Stimulated activated naive CD8-positive, alpha-beta T cell treated with anti-CD3 and anti-CD28 coated beads, Interleukin-15, amount 100 ng/mL, for 72 hours (primary cell): ENCODE data around the gene GSX2.

ENCODE experiments used
- ATAC-seq: fragments of 150-1000 bp; cut with Tn5 transposase; 2 replicates; pipeline ENCODE4 v1.10.0; 2021; ENCODE audit warnings: mild to moderate bottlenecking, moderate library complexity
- DNase-seq, 2 donors: peaks; one replicate each; pipeline ENCODE4 v3.0.0; 2021 to 2022
- H3K27ac Mint-ChIP-seq, 2 donors: one replicate each; pipeline ENCODE4 v1.8.0; 2022; ENCODE audit warnings: mild to moderate bottlenecking in 2 of 2, mixed read lengths in 2 of 2, moderate library complexity in 2 of 2
- H3K27me3 Mint-ChIP-seq: one replicate; pipeline ENCODE4 v1.8.0; 2022; ENCODE audit warnings: mixed read lengths
- H3K4me1 Mint-ChIP-seq: one replicate; pipeline ENCODE4 v1.8.0; 2022; ENCODE audit warnings: mild to moderate bottlenecking, mixed read lengths
- H3K4me3 Mint-ChIP-seq, 2 donors: one replicate each; pipeline ENCODE4 v1.8.0; 2022; ENCODE audit warnings: mild to moderate bottlenecking in 2 of 2, mixed read lengths in 2 of 2, moderate library complexity in 1 of 2
- H3K9me3 Mint-ChIP-seq, 2 donors: one replicate each; pipeline ENCODE4 v1.8.0; 2022; ENCODE audit warnings: mixed read lengths in 2 of 2

The GSX2 gene

DNA sequence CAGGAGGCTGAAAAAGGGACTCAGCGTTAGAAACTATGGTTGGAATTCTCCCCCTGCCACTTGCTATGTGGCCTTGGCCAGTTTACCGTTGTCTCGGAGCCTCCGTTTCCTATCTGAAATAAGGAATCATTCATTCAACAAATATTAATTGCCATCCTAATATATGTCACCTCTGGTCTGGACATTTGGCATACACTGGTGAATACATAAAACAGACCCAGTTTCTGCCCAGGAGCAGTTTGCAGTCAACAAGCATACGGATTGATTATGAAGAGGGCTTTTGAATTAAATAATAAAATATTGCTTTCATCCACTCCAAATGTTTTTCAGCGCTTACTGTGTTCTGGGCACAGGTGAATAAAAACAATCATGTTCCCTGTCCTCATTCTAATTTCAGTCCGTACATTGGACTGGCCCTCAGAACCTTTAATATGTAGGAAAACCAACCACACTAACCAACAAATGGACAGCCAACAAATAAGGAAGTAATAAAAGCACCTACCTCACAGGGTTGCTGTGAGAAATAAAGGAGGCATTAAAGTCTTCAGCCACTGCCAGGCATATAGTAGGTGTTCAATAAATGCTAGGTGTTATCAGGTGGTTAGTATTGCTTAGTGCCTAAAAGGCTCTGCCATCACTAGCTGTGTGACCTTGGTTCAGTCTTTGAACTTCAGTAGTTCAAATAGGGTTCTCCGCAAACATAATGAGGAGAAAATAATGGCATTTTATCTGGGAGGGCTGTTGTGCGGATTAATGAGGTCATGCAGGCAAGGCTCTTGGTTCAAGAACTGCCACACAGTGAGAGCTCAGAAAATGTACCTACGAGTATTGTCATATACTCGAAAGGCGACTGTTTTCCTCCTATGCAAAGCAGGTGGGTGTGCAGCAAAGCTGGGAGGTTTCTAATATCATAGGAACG lies 7.3 kb upstream of the GSX2 start:
- DNase-seq: no peak
- Mint-ChIP-seq H3K4me1 (peaks cover 52% of the 10 kb centered on the region), H3K27me3 (peaks cover 78% of the 10 kb centered on the region), H3K4me3 (peak overlapping the region; percentile 85 to 93), H3K27ac (no peak overlapping the region), H3K9me3 (no peaks in the 10 kb centered on the region)
- ATAC-seq: no peak

DNA sequence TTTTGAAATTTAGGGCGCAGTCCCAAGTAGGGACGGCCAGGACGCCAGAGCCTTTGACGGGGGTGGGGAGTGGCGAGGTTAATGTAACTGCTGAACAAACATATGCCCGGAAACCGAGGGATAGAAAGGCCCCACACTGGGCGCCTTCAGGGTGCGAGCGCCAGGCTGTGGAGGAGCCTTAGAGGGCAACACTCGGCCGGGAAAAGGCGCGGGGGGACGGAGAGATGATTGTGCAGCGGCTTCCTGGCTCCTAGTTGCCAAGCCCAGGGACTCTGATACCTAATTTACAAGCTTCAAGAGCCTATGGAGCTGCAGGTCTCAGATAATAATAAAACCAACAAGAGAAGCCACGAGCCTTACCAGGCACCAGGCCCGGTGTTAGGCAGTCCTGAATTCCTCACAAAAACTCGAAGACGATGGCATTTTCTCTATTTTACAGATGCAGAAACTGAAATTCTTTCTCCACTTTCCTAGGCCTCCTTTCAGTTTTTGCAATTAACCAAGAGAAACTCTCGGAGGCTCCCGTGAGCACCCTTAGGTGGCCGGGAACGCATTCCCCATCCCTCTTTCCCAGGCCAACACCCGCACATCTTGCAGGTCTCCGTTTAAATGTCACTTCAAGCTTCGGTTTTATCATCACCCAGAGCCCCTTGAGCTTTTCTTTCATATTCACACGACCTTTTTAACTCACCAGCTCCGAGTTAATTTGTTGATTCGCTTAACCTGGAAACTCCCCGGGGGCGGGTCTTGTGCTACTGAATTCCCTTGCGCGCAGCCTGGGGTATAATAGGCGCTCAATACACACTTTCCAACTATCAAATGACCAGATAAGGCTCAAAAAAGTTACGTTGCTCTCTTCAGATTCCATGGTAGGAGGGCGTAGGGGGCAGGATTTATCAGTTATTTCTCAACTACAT lies 6.4 kb upstream of the GSX2 start:
- ATAC-seq: peak; percentile 33
- Mint-ChIP-seq H3K27me3 (peaks cover 82% of the 10 kb centered on the region), H3K4me1 (peaks cover 60% of the 10 kb centered on the region), H3K9me3 (no peaks in the 10 kb centered on the region), H3K4me3 (peak overlapping the region; percentile 82 to 85), H3K27ac (no peak overlapping the region)
- DNase-seq: no peak

DNA sequence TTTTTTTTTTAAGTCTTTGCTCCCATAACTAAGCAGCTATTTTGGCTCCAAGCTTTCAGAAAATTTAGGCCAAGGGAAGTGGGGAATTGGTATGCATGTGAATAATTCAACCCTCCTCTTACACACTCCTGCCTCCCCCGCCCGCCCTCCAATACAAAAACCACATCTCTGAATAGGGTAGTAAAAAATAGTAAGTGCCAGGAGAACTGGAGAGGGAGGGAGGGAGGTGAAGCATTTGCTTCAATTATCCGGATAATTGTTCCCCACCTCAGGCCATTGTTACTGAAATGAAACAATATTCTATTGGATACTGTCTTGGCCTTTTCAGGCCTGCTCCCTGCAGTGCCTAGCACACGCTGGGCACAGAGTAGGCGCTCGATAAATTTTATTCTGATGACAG lies 5.5 kb upstream of the GSX2 start:
- peaks cover 86% of the 10 kb centered on the region for H3K27me3 Mint-ChIP-seq
- H3K9me3 Mint-ChIP-seq: no peaks in the 10 kb centered on the region
- DNase-seq (no peak), ATAC-seq (no peak)
- no peak overlapping the region for H3K27ac Mint-ChIP-seq
- H3K4me3 Mint-ChIP-seq: no peak overlapping the region
- peaks cover 69% of the 10 kb centered on the region for H3K4me1 Mint-ChIP-seq

DNA sequence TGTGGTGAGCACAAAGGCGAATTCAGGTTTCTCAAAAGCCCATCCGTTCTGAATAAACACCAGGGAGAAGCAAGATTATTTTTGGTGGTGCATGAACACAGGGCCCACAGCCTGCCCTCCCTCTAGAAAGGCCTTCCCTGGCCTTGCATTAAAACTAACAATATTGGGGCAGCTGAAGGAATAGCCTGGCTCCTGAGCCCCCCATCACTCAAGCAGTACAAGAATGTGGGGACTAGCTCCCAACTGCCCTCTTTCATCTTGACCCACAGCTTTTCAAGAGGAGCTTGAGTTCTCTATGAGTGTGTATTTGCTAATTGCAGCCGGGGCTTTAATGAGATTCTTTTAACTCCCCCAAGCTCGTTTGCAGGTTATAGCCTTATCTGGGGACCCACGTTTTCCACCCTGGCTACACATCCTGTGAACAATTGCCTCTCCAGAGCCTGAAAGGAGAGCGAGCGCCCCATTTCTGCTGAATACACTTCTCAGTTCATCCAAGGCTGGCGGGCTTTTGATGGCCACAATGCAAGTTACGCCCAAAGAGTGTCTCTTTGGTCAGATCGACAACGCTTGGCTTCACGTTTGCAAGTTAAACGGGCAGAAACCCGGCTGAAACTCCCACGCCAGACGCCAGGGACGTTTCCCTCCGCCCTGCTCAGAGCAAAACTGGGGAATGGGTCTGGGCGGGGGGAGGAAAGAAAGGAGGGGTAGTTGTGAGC lies 4.7 kb upstream of the GSX2 start:
- ATAC-seq: no peak
- Mint-ChIP-seq H3K4me3 (no peak overlapping the region), H3K27me3 (peaks cover 94% of the 10 kb centered on the region), H3K27ac (no peak overlapping the region), H3K9me3 (no peaks in the 10 kb centered on the region), H3K4me1 (peaks cover 71% of the 10 kb centered on the region)
- no peak for DNase-seq

DNA sequence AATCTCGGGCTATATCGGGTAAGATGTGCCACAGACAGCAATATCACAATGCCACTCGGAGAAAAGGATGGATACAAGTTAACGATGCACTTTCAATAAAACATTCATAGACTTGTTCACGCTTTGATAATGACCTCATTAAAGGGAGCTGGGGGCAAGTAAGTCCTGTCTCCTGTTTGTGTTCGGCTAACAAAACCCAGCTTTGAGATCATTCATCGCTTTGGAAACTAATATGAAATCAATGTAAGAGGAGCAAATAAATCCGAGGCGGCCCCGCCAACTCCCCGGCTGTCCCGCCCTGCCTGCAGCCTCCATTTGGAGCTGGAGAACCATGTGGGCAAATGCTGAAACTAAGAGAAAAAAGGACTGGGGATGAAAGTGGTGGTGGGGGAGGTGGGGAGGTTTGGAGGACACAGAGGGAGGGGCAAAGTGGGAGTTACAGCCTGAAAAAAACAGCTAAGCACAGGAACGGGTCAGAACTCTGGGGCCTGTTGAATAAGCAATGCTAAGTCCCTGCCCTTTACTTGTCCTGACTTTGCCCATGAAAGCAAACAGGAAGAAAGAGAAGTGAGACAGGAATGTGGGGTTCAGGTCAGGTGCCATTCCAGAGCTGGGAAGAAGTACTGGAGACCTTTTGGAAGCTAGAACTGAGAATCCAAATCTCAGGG lies 3.5 kb upstream of the GSX2 start:
- peaks cover 73% of the 10 kb centered on the region for H3K4me1 Mint-ChIP-seq
- H3K27ac Mint-ChIP-seq: no peak overlapping the region
- ATAC-seq (no peak), DNase-seq (no peak)
- H3K4me3 Mint-ChIP-seq: no peak overlapping the region
- H3K9me3 Mint-ChIP-seq: no peaks in the 10 kb centered on the region
- peaks cover 100% of the 10 kb centered on the region for H3K27me3 Mint-ChIP-seq

DNA sequence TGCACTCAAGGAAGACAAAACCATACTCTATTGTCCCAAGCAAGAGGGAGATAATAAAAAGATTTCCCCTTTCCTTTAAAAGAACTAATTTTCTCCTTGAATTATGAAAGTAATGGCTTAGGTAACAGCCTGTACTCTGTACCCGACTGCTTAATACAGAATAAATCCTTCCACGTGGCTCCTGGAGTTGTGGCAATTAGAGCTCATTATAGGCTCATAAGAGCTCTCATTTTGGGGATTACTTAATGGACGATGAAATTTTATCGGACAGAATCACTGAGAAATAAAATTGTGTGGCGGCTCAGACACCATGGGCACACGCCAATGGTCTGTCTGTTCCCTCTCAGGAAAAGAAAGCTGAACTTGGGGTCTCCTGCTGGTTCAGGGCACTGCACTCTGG lies 2.8 kb upstream of the GSX2 start:
- no peak overlapping the region for H3K4me3 Mint-ChIP-seq
- no peak overlapping the region for H3K27ac Mint-ChIP-seq
- no peak for ATAC-seq
- H3K27me3 Mint-ChIP-seq: peaks cover 99% of the 10 kb centered on the region
- DNase-seq: no peak
- H3K4me1 Mint-ChIP-seq: peaks cover 72% of the 10 kb centered on the region
- no peaks in the 10 kb centered on the region for H3K9me3 Mint-ChIP-seq

DNA sequence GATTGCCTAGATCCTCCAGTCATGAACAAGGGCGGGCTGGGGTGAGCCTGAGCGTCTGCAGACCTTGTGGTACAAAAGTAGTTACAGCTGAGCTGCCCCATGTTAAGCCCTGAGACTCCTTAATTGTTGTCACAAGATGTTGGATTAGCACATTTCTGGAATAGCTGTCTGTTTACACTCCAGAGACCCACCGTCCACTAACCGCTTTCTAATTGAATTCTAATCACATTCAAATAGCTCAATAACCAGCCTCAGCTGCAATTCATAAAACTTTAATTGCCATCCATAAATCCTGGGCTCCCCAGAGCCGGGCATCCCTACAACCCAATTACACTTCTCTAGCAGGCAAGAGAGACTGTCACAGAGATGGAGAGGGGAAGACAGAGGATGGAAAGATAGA lies 1.6 kb upstream of the GSX2 start:
- no peak overlapping the region for H3K27ac Mint-ChIP-seq
- H3K9me3 Mint-ChIP-seq: no peaks in the 10 kb centered on the region
- ATAC-seq (no peak), DNase-seq (no peak)
- H3K4me3 Mint-ChIP-seq: peak overlapping the region in 1 of 2 donors; percentile 82
- peaks cover 74% of the 10 kb centered on the region for H3K4me1 Mint-ChIP-seq
- peaks cover 99% of the 10 kb centered on the region for H3K27me3 Mint-ChIP-seq

DNA sequence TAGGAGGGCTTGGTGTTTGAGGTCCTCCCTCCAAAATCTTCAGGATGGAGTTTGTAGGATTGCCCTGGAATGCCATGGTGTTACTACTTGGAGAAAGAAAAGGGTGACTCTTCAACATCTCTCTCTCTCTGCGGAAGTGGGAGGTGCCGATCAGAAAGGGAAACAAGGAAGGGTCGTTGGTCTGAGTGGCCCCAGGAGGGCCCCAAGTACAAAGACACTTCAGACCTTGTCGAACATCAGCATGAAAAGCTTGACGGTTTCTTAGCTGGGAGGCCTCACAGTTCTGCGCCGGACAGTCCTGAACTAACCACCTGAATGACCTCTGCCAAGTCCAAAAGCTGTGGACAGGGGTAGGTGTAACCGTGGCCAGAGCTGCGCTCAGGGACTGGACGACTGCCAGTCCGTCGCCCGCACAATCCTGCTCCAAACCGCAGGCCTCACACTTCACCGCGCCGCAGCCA lies 646 bp upstream of the GSX2 start:
- H3K4me1 Mint-ChIP-seq: peaks cover 74% of the 10 kb centered on the region
- no peak overlapping the region for H3K27ac Mint-ChIP-seq
- ATAC-seq (no peak), DNase-seq (no peak)
- peaks cover 99% of the 10 kb centered on the region for H3K27me3 Mint-ChIP-seq
- H3K4me3 Mint-ChIP-seq: peak overlapping the region; percentile 74 to 82
- H3K9me3 Mint-ChIP-seq: no peaks in the 10 kb centered on the region

DNA sequence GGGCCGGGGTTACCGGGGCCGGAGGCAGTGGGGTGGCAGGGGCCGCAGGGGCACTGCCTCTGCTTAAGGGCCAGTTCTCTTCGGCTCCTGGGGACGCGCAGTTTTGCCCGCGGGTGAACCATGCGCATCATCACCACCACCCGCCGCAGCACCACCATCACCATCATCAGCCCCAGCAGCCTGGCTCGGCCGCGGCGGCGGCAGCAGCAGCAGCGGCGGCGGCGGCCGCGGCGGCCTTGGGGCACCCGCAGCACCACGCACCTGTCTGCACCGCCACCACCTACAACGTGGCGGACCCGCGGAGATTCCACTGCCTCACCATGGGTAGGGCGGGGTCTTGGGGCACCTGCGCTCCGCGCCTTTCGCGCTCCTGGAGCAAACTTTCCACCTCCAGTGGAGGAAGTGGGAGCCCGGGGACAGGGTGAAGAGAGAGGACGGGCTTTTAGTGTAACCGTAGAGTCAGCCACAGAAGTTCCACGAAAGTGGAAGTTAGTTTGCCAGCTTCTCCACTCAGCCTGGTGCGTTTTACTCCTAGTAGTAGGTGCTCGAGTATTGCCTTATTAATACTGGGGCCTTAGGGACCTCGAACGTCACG lies 729 bp downstream of the GSX2 start:
- peaks cover 99% of the 10 kb centered on the region for H3K27me3 Mint-ChIP-seq
- H3K9me3 Mint-ChIP-seq: no peaks in the 10 kb centered on the region
- no peak for DNase-seq
- peaks cover 79% of the 10 kb centered on the region for H3K4me1 Mint-ChIP-seq
- H3K4me3 Mint-ChIP-seq: peak overlapping the region; percentile 74 to 82
- peak; percentile 46 for ATAC-seq
- H3K27ac Mint-ChIP-seq: no peak overlapping the region

DNA sequence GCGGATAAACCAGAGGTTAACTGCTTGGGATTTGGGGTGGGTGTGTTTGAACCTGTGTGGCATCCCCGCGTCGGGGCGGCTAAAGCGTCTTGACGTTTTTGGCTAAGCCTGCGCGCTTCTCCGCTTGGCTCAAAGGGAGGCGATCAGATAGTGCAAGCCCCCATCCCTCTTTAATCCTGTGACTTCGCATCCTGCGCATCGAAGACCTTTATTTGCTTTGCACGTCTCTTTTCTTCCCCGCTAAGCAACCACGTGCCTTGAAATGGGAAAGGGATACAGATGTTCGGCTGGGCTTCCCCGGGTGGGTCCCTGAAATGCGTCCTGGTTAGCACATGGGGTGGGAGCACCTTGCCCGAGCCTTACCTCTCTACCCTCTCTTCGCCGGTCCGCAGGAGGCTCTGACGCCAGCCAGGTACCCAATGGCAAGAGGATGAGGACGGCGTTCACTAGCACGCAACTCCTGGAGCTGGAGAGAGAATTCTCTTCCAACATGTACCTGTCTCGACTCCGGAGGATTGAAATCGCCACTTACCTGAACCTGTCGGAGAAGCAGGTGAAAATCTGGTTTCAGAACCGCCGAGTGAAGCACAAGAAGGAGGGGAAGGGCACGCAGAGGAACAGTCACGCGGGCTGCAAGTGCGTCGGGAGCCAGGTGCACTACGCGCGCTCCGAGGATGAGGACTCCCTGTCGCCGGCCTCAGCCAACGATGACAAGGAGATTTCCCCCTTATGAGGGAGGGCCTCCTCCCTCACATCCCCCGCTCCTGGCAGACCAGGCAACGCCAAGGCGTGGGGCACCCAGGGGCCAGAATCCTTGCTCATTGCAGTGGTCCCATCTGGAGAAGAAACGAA lies 1.5 kb downstream of the GSX2 start:
- peaks cover 71% of the 10 kb centered on the region for H3K4me1 Mint-ChIP-seq
- DNase-seq (peak in 1 of 2 donors; percentile 12), ATAC-seq (no peak)
- H3K4me3 Mint-ChIP-seq: peak overlapping the region; percentile 74 to 82
- H3K27me3 Mint-ChIP-seq: peaks cover 97% of the 10 kb centered on the region
- H3K27ac Mint-ChIP-seq: no peak overlapping the region
- H3K9me3 Mint-ChIP-seq: no peaks in the 10 kb centered on the region

DNA sequence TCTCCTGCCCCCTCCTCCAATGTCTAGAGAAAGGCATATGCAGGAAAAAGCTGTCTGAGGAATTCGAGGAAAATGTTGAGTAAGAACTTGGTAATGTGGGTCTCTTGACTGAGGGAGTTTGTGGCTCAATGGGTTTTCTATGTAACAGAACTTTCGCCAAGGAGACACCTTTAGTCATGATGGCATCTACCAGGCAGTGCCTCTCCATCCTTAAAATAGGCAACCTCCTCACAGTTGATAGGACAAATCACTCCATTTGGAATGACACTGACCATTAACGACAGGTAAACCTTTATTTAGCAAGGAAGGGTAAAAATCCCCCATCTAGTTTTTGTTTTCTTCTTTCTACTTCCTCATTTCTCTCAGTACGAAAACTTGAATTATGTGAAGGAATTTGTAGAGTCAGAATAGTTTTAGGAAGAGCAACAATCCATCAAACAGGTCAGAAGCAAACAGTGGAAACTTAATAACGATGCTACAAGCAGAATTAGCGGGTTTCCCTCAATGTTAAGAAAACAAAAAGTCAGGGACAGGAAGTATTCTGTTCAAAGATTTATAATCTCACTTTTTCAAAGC lies 2.7 kb downstream of the GSX2 start:
- no peak for DNase-seq
- peak overlapping the region; percentile 46 to 66 for H3K4me3 Mint-ChIP-seq
- peaks cover 97% of the 10 kb centered on the region for H3K27me3 Mint-ChIP-seq
- H3K9me3 Mint-ChIP-seq: no peaks in the 10 kb centered on the region
- ATAC-seq: no peak
- H3K4me1 Mint-ChIP-seq: peaks cover 70% of the 10 kb centered on the region
- H3K27ac Mint-ChIP-seq: no peak overlapping the region

DNA sequence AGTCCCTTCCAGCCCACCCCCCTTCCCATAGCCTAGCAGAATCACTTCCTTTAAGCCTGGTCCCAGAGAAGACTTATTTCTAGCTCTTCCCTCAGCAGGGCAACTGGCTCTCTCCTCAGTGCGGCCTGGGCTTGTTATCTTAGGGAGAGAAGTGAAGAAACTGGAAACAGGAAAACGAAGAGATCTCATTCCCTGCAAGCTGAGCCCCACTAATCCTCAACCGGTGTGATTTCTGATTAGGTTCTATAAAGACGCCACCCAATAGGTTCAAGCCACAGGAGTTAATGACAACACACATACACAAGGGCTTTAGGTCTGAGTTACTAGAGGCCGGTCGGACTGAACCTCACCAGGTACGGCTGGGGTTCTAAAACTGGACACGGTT lies 3.2 kb downstream of the GSX2 start:
- peaks cover 70% of the 10 kb centered on the region for H3K4me1 Mint-ChIP-seq
- H3K4me3 Mint-ChIP-seq: peak overlapping the region in 1 of 2 donors; percentile 66
- no peak overlapping the region for H3K27ac Mint-ChIP-seq

DNA sequence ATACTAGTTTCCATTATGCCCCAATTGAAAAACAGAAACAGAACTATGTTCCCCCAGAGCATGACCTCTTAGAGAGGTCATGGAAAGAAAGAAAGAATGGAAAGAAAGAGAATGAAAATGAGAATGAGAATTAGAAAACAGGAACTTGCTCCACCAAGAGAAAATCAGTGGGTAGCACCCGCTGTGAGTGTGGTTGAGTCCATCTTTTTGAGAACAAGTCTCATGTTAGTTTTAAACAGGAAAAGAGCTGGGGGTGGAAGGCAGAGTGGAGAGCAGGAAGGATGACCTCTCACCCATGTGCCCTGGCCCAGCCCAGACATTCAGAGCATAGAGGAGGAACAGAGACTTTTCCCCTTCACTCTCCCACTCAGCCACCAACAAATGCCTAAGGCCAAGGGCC lies 4.9 kb downstream of the GSX2 start:
- no peaks in the 10 kb centered on the region for H3K9me3 Mint-ChIP-seq
- peak in 1 of 2 donors; percentile 0 for DNase-seq
- H3K4me1 Mint-ChIP-seq: peaks cover 73% of the 10 kb centered on the region
- peak overlapping the region; percentile 26 to 27 for H3K4me3 Mint-ChIP-seq
- H3K27me3 Mint-ChIP-seq: peaks cover 97% of the 10 kb centered on the region
- no peak for ATAC-seq
- H3K27ac Mint-ChIP-seq: no peak overlapping the region

More for the DNA sequence above, 3.2 kb downstream of the GSX2 start:
- peak in 1 of 2 donors; percentile 0 for DNase-seq
- no peaks in the 10 kb centered on the region for H3K9me3 Mint-ChIP-seq
- no peak for ATAC-seq
- H3K27me3 Mint-ChIP-seq: peaks cover 97% of the 10 kb centered on the region
